ENCODE data around the gene KLHL13.
"Not testable (repeated sequence)": the region's sequence is repeated elsewhere in the genome, so short reads cannot be mapped to it uniquely, and the experiment has no call there.

KLHL13 gene

GRCh38 chrX:118038614-118039365 lies 77.8 kb downstream of the KLHL13 start:
- no peaks in the 10 kb centered on the region for H3K27me3 ChIP-seq (ENCODE audit: control insufficient read depth in 1 of 2, insufficient read depth in 2 of 2, low read length in 2 of 2)
- no peaks in the 10 kb centered on the region for H3K4me1 ChIP-seq (ENCODE audit: control insufficient read depth in 1 of 2, insufficient read depth in 2 of 2, low read length in 2 of 2)
- H3K9ac ChIP-seq (ENCODE audit: low read depth in 1 of 2, low read length in 2 of 2), result no peak overlapping the region
- no peaks in the 10 kb centered on the region for H3K9me3 ChIP-seq (ENCODE audit: control insufficient read depth in 1 of 2, low read length in 2 of 2)
- H3K27ac ChIP-seq (ENCODE audit: low read depth, low read length), result no peak overlapping the region
- no peak overlapping the region for H3K4me3 ChIP-seq (ENCODE audit: low read depth in 1 of 2, low read length in 2 of 2)
- H3K36me3 ChIP-seq (ENCODE audit: control insufficient read depth in 1 of 2, insufficient read depth in 2 of 2, low read length in 2 of 2), result no peaks in the 10 kb centered on the region

- no peaks in the 10 kb centered on the region for H3K4me1 ChIP-seq (ENCODE audit: control insufficient read depth in 1 of 2, insufficient read depth in 2 of 2, low read length in 2 of 2)
These were observed 90.0 kb downstream of the KLHL13 start for GRCh38 chrX:118026631-118027030.

DNA sequence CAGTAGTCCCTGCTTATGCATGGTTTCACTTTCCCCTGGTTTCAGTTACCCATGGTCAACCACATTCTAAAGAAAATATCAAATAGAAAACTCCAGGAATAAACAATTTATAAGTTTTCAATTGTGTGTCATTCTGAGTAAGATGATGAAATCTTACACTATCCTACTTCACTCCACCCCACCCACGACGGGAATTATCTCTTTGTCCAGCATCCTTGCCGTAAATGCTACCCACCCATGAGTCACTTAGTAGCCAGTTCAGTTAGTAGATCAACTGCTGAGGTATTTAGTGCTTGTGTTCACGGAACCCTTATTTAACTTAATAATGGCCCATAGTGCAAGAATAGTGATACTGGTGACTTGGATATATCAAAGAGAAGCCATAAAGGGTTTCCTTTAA lies 91.4 kb downstream of the KLHL13 start:
- Histone ChIP-seq H3K4me3 (ENCODE audit: low read depth in 1 of 2, low read length in 2 of 2) (no peak overlapping the region), H3K36me3 (ENCODE audit: control insufficient read depth in 1 of 2, insufficient read depth in 2 of 2, low read length in 2 of 2) (no peaks in the 10 kb centered on the region), H3K27ac (ENCODE audit: low read depth, low read length) (no peak overlapping the region), H3K4me1 (ENCODE audit: control insufficient read depth in 1 of 2, insufficient read depth in 2 of 2, low read length in 2 of 2) (no peaks in the 10 kb centered on the region), H3K9me3 (ENCODE audit: control insufficient read depth in 1 of 2, low read length in 2 of 2) (no peaks in the 10 kb centered on the region), H3K9ac (ENCODE audit: low read depth in 1 of 2, low read length in 2 of 2) (no peak overlapping the region), H3K27me3 (ENCODE audit: control insufficient read depth in 1 of 2, insufficient read depth in 2 of 2, low read length in 2 of 2) (no peaks in the 10 kb centered on the region)

More at GRCh38 chrX:118026631-118027030, 90.0 kb downstream of the KLHL13 start:
- Histone ChIP-seq H3K27ac (ENCODE audit: low read depth, low read length) (no peak overlapping the region), H3K9ac (ENCODE audit: low read depth in 1 of 2, low read length in 2 of 2) (no peak overlapping the region), H3K4me3 (ENCODE audit: low read depth in 1 of 2, low read length in 2 of 2) (no peak overlapping the region), H3K27me3 (ENCODE audit: control insufficient read depth in 1 of 2, insufficient read depth in 2 of 2, low read length in 2 of 2) (no peaks in the 10 kb centered on the region), H3K36me3 (ENCODE audit: control insufficient read depth in 1 of 2, insufficient read depth in 2 of 2, low read length in 2 of 2) (no peaks in the 10 kb centered on the region), H3K9me3 (ENCODE audit: control insufficient read depth in 1 of 2, low read length in 2 of 2) (no peaks in the 10 kb centered on the region)

GRCh38 chrX:118024482-118024881 lies 92.1 kb downstream of the KLHL13 start:
- Histone ChIP-seq H3K4me3 (ENCODE audit: low read depth in 1 of 2, low read length in 2 of 2) (no peak overlapping the region), H3K9me3 (ENCODE audit: control insufficient read depth in 1 of 2, low read length in 2 of 2) (no peaks in the 10 kb centered on the region), H3K9ac (ENCODE audit: low read depth in 1 of 2, low read length in 2 of 2) (no peak overlapping the region), H3K36me3 (ENCODE audit: control insufficient read depth in 1 of 2, insufficient read depth in 2 of 2, low read length in 2 of 2) (no peaks in the 10 kb centered on the region), H3K27ac (ENCODE audit: low read depth, low read length) (no peak overlapping the region), H3K4me1 (ENCODE audit: control insufficient read depth in 1 of 2, insufficient read depth in 2 of 2, low read length in 2 of 2) (no peaks in the 10 kb centered on the region), H3K27me3 (ENCODE audit: control insufficient read depth in 1 of 2, insufficient read depth in 2 of 2, low read length in 2 of 2) (no peaks in the 10 kb centered on the region)

DNA sequence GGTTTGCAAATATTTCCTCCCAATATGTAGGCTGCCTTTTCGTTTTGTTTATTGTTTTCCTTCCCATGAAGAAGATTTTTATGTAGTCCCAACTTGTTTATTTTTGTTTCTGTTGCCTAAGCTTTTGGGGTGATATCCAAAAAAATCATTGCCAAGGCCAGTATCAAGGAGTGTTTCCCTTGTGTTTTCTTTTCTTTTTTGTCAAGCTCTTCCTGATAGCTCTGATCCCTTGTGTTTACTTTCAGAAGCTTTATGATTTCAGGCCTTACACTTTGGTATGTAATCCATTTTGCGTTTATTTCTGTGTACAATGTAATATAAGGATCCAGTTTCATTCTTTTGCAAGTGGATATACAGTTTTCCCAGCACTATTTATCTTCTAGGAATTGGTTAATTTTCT lies 93.9 kb downstream of the KLHL13 start:
- no peaks in the 10 kb centered on the region for H3K4me1 ChIP-seq (ENCODE audit: control insufficient read depth in 1 of 2, insufficient read depth in 2 of 2, low read length in 2 of 2)
- H3K9me3 ChIP-seq (ENCODE audit: control insufficient read depth in 1 of 2, low read length in 2 of 2), result no peaks in the 10 kb centered on the region
- H3K27me3 ChIP-seq (ENCODE audit: control insufficient read depth in 1 of 2, insufficient read depth in 2 of 2, low read length in 2 of 2), result no peaks in the 10 kb centered on the region
- H3K36me3 ChIP-seq (ENCODE audit: control insufficient read depth in 1 of 2, insufficient read depth in 2 of 2, low read length in 2 of 2), result no peaks in the 10 kb centered on the region
- no peak overlapping the region for H3K27ac ChIP-seq (ENCODE audit: low read depth, low read length)
- no peak overlapping the region for H3K4me3 ChIP-seq (ENCODE audit: low read depth in 1 of 2, low read length in 2 of 2)
- H3K9ac ChIP-seq (ENCODE audit: low read depth in 1 of 2, low read length in 2 of 2), result no peak overlapping the region

- Histone ChIP-seq H3K9ac (ENCODE audit: low read depth in 1 of 2, low read length in 2 of 2) (no peak overlapping the region), H3K4me3 (ENCODE audit: low read depth in 1 of 2, low read length in 2 of 2) (no peak overlapping the region), H3K36me3 (ENCODE audit: control insufficient read depth in 1 of 2, insufficient read depth in 2 of 2, low read length in 2 of 2) (no peaks in the 10 kb centered on the region), H3K27me3 (ENCODE audit: control insufficient read depth in 1 of 2, insufficient read depth in 2 of 2, low read length in 2 of 2) (no peaks in the 10 kb centered on the region), H3K27ac (ENCODE audit: low read depth, low read length) (no peak overlapping the region), H3K4me1 (ENCODE audit: control insufficient read depth in 1 of 2, insufficient read depth in 2 of 2, low read length in 2 of 2) (no peaks in the 10 kb centered on the region), H3K9me3 (ENCODE audit: control insufficient read depth in 1 of 2, low read length in 2 of 2) (no peaks in the 10 kb centered on the region)
These were observed 100.2 kb downstream of the KLHL13 start for GRCh38 chrX:118016422-118016821.

DNA sequence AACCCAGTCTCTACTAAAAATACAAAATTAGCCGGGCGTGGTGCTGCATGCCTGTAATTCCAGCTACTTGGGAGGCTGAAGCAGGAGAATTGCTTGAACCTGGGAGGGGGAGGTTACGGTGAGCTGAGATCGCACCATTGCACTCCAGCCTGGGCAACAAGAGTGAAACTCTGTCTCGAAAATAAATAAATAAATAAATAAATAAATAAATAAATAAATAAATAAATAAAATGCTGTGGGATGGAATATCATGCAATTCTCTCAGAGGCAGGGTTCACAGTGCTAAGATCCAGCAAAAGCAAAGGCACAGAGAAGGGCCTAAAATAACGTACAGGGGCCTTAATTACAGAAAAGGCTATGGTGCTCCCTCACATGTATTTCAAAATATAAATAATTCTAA lies 114.2 kb downstream of the KLHL13 start:
- not testable (repeated sequence) for H3K4me1 ChIP-seq (ENCODE audit: control insufficient read depth in 1 of 2, insufficient read depth in 2 of 2, low read length in 2 of 2)

DNA sequence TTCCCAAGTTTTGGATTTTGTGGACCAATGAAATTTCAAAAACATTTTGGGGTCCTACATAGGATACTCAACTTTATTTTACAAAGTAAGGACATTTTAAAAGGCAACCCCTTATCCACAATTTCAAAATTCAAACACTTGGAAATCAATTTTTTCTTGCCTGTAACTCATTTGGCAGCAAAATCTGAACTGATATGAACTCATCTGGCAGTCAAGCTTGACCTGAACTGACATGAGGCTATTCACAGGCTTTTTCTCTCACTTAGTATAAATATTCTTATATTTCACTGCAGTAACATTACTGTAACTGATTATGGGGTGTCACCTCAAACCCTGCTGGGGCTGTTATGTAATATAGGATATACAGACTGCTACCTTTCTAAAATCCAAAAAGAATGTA lies 116.1 kb downstream of the KLHL13 start:
- H3K27me3 ChIP-seq (ENCODE audit: control insufficient read depth in 1 of 2, insufficient read depth in 2 of 2, low read length in 2 of 2), result no peaks in the 10 kb centered on the region
- H3K4me3 ChIP-seq (ENCODE audit: low read depth in 1 of 2, low read length in 2 of 2), result no peak overlapping the region
- H3K27ac ChIP-seq (ENCODE audit: low read depth, low read length), result no peak overlapping the region
- no peaks in the 10 kb centered on the region for H3K36me3 ChIP-seq (ENCODE audit: control insufficient read depth in 1 of 2, insufficient read depth in 2 of 2, low read length in 2 of 2)
- no peaks in the 10 kb centered on the region for H3K9me3 ChIP-seq (ENCODE audit: control insufficient read depth in 1 of 2, low read length in 2 of 2)
- no peaks in the 10 kb centered on the region for H3K4me1 ChIP-seq (ENCODE audit: control insufficient read depth in 1 of 2, insufficient read depth in 2 of 2, low read length in 2 of 2)
- H3K9ac ChIP-seq (ENCODE audit: low read depth in 1 of 2, low read length in 2 of 2), result no peak overlapping the region

More for the DNA sequence above, 114.2 kb downstream of the KLHL13 start:
- H3K36me3 ChIP-seq (ENCODE audit: control insufficient read depth in 1 of 2, insufficient read depth in 2 of 2, low read length in 2 of 2); H3K4me3 ChIP-seq (ENCODE audit: low read depth in 1 of 2, low read length in 2 of 2); H3K9ac ChIP-seq (ENCODE audit: low read depth in 1 of 2, low read length in 2 of 2); H3K27me3 ChIP-seq (ENCODE audit: control insufficient read depth in 1 of 2, insufficient read depth in 2 of 2, low read length in 2 of 2); H3K27ac ChIP-seq (ENCODE audit: low read depth, low read length); H3K9me3 ChIP-seq (ENCODE audit: control insufficient read depth in 1 of 2, low read length in 2 of 2): not testable (repeated sequence)

GRCh38 chrX:117998171-117998570 lies 118.4 kb downstream of the KLHL13 start:
- Histone ChIP-seq H3K36me3 (ENCODE audit: control insufficient read depth in 1 of 2, insufficient read depth in 2 of 2, low read length in 2 of 2) (no peaks in the 10 kb centered on the region), H3K4me3 (ENCODE audit: low read depth in 1 of 2, low read length in 2 of 2) (no peak overlapping the region), H3K27ac (ENCODE audit: low read depth, low read length) (no peak overlapping the region), H3K27me3 (ENCODE audit: control insufficient read depth in 1 of 2, insufficient read depth in 2 of 2, low read length in 2 of 2) (no peaks in the 10 kb centered on the region), H3K4me1 (ENCODE audit: control insufficient read depth in 1 of 2, insufficient read depth in 2 of 2, low read length in 2 of 2) (no peaks in the 10 kb centered on the region), H3K9ac (ENCODE audit: low read depth in 1 of 2, low read length in 2 of 2) (no peak overlapping the region), H3K9me3 (ENCODE audit: control insufficient read depth in 1 of 2, low read length in 2 of 2) (no peaks in the 10 kb centered on the region)

GRCh38 chrX:117996918-117997480 lies 119.6 kb downstream of the KLHL13 start:
- H3K36me3 ChIP-seq (ENCODE audit: control insufficient read depth in 1 of 2, insufficient read depth in 2 of 2, low read length in 2 of 2), result no peaks in the 10 kb centered on the region
- H3K9me3 ChIP-seq (ENCODE audit: control insufficient read depth in 1 of 2, low read length in 2 of 2), result no peaks in the 10 kb centered on the region
- H3K4me3 ChIP-seq (ENCODE audit: low read depth in 1 of 2, low read length in 2 of 2), result no peak overlapping the region
- H3K4me1 ChIP-seq (ENCODE audit: control insufficient read depth in 1 of 2, insufficient read depth in 2 of 2, low read length in 2 of 2), result no peaks in the 10 kb centered on the region
- no peaks in the 10 kb centered on the region for H3K27me3 ChIP-seq (ENCODE audit: control insufficient read depth in 1 of 2, insufficient read depth in 2 of 2, low read length in 2 of 2)
- H3K9ac ChIP-seq (ENCODE audit: low read depth in 1 of 2, low read length in 2 of 2), result no peak overlapping the region
- H3K27ac ChIP-seq (ENCODE audit: low read depth, low read length), result no peak overlapping the region

Data from duodenal mucosa (tissue), 2 donors.